Omental fat pad (tissue), 4 donors: ENCODE results near the gene ZNF579. TPM values are rescaled to one million over a fixed set of nuclear protein-coding genes. Genes with fewer than 3 reads are reported as not detected.
"Not testable (repeated sequence)": the region's sequence is repeated elsewhere in the genome, so short reads cannot be mapped to it uniquely, and the experiment has no call there.

Experiments
- ATAC-seq: fragments of 150-250 bp; one replicate; pipeline ENCODE4 v1.9.1; 2016; ENCODE audit warnings: mild to moderate bottlenecking, moderate library complexity; ENCODE audit not compliant: low FRiP score
- DNase-seq: peaks from one replicate; pipeline ENCODE4 v3.0.0-alpha.2; 2019; ENCODE audit warnings: low spot score
- CTCF ChIP-seq, 3 donors: fragments of 450-650 bp; IDR thresholded peaks; one replicate each; pipeline ENCODE4 v1.5.1; 2016 to 2017; ENCODE audit warnings: antibody characterized with exemption in 3 of 3, mild to moderate bottlenecking in 3 of 3, moderate library complexity in 2 of 3
- total RNA-seq, 4 donors: library from RNA; depleted of rRNA; stranded (reverse); fragments of >200 nt; gene quantifications; one replicate each; pipeline ENCODE4 v1.1.0, GENCODE V29; 2016

ZNF579 gene
- total RNA-seq, 4 donors from 2014 or later = 1.3 to 4.0 (median 2.3) TPM

- DNase-seq = no peak
- peak; percentile 12 for ATAC-seq
- no peak for TF ChIP-seq CTCF (IDR thresholded peaks at IDR 0.05)
Observed at GRCh38 chr19:55581145-55581822, 636 bp upstream of the ZNF579 start.

- ATAC-seq (peak; percentile 41), DNase-seq (no peak)
- no peak for TF ChIP-seq CTCF (IDR thresholded peaks at IDR 0.05)
Observed at GRCh38 chr19:55579766-55580621, 654 bp downstream of the ZNF579 start.

GRCh38 chr19:55578761-55579747, 1.6 kb downstream of the ZNF579 start:
- TF ChIP-seq CTCF (IDR thresholded peaks at IDR 0.05) = no peak
- DNase-seq = no peak
- no peak for ATAC-seq

GRCh38 chr19:55578031-55578760, 2.5 kb downstream of the ZNF579 start:
- DNase-seq (no peak), ATAC-seq (no peak)
- TF ChIP-seq CTCF (IDR thresholded peaks at IDR 0.05) = no peak

- DNase-seq = no peak
- no peak for ATAC-seq
- no peak for TF ChIP-seq CTCF (IDR thresholded peaks at IDR 0.05)
Observed at GRCh38 chr19:55576746-55577145, 3.9 kb downstream of the ZNF579 start.

GRCh38 chr19:55573929-55574328, 6.7 kb downstream of the ZNF579 start:
- not testable (repeated sequence) for ATAC-seq, DNase-seq

- ATAC-seq = not testable (repeated sequence)
Observed at GRCh38 chr19:55569477-55569876, 11.2 kb downstream of the ZNF579 start.

More at GRCh38 chr19:55569477-55569876, 11.2 kb downstream of the ZNF579 start:
- DNase-seq = not testable (repeated sequence)
